ENCODE measurements around the gene PCDHGB2. TPM values are rescaled to one million over a fixed set of nuclear protein-coding genes. Genes with fewer than 3 reads are reported as not detected.
"Not testable (repeated sequence)": the region's sequence is repeated elsewhere in the genome, so short reads cannot be mapped to it uniquely, and the experiment has no call there.

Gene PCDHGB2
- total and polyA plus RNA-seq, 3 donors from 2014 or later, result 1.5 to 20.4 (median 16.6) TPM

- DNase-seq, result peak; percentile 78
- H3K27ac ChIP-seq; H3K9me3 ChIP-seq; intact Hi-C loops (cut with DNase I; ENCODE audit: low total_unique reads); H3K27me3 ChIP-seq; H3K4me1 ChIP-seq; H3K36me3 ChIP-seq (ENCODE audit: low read depth, missing control alignments): not testable (repeated sequence)
- WGBS, 2 donors, result 4 to 5% methylated on average over 21 to 28 of the region's 43 CpGs
- TF ChIP-seq CTCF (IDR thresholded peaks at IDR 0.05), result peak; percentile 55 to 67 (median 59)
- H3K4me3 ChIP-seq, result peak within 1 kb of the TSS in 1 of 2 donors; percentile 33
Observed at GRCh38 chr5:141397756-141398551, 38.2 kb downstream of the PCDHGB2 start, which contains the start of gene PCDHGB5. Gene PCDHGB5, plus strand, starts transcription at chr5:141397947. Its CDS starts 181 bp downstream, at chr5:141398128.

GRCh38 chr5:141398608-141399007 is 38.8 kb downstream of the PCDHGB2 start:
- Histone ChIP-seq H3K4me3 (no peak overlapping the region), H3K27ac (no peak overlapping the region), H3K4me1 (no peaks in the 10 kb centered on the region), H3K9me3 (no peaks in the 10 kb centered on the region), H3K36me3 (ENCODE audit: low read depth, missing control alignments) (no peaks in the 10 kb centered on the region), H3K27me3 (no peaks in the 10 kb centered on the region)
- no peak for TF ChIP-seq CTCF (IDR thresholded peaks at IDR 0.05)
- TF ChIP-seq POLR2A (IDR thresholded peaks at IDR 0.05), result no peak
- intact Hi-C loops (cut with DNase I; ENCODE audit: low total_unique reads), result no loop called here
- no peak for DNase-seq
- WGBS, 2 donors, result 12 to 25% methylated on average over 15 of the region's 15 CpGs

- no peak for DNase-seq
- intact Hi-C loops (cut with DNase I; ENCODE audit: low total_unique reads), result no loop called here
- H3K27ac ChIP-seq, result no peak overlapping the region
- H3K9me3 ChIP-seq, result no peaks in the 10 kb centered on the region
- no peaks in the 10 kb centered on the region for H3K27me3 ChIP-seq
- no peaks in the 10 kb centered on the region for H3K4me1 ChIP-seq
- no peaks in the 10 kb centered on the region for H3K36me3 ChIP-seq (ENCODE audit: low read depth, missing control alignments)
- WGBS, 2 donors, result 19 to 35% methylated on average over 4 to 55 of the region's 61 CpGs
- peak overlapping the region in 1 of 2 donors; percentile 7 for H3K4me3 ChIP-seq
- no peak for TF ChIP-seq POLR2A (IDR thresholded peaks at IDR 0.05)
Observed at GRCh38 chr5:141399555-141400258, 39.9 kb downstream of the PCDHGB2 start.

GRCh38 chr5:141402553-141403243 is 42.9 kb downstream of the PCDHGB2 start, which contains the start of gene PCDHGA9:
Gene PCDHGA9, plus strand, starts transcription at chr5:141402778. Its CDS starts 175 bp downstream, at chr5:141402953.
- no peak within 1 kb of the TSS for H3K27ac ChIP-seq
- no peaks in the 10 kb centered on the region for H3K36me3 ChIP-seq (ENCODE audit: low read depth, missing control alignments)
- H3K4me3 ChIP-seq, result peak within 1 kb of the TSS in 1 of 2 donors; percentile 0
- no peaks in the 10 kb centered on the region for H3K4me1 ChIP-seq
- H3K27me3 ChIP-seq, result no peaks in the 10 kb centered on the region
- WGBS, 2 donors, result 6 to 14% methylated on average over 16 to 27 of the region's 27 CpGs
- TF ChIP-seq CTCF (IDR thresholded peaks at IDR 0.05) (peak in 1 of 3 experiments; percentile 9), POLR2A (IDR thresholded peaks at IDR 0.05) (no peak)
- no peaks in the 10 kb centered on the region for H3K9me3 ChIP-seq
- intact Hi-C loops (cut with DNase I; ENCODE audit: low total_unique reads), result no loop called here
- DNase-seq, result no peak

GRCh38 chr5:141403387-141403786 is 43.6 kb downstream of the PCDHGB2 start:
- no peaks in the 10 kb centered on the region for H3K36me3 ChIP-seq (ENCODE audit: low read depth, missing control alignments)
- intact Hi-C loops (cut with DNase I; ENCODE audit: low total_unique reads), result no loop called here
- H3K4me3 ChIP-seq, result peak overlapping the region in 1 of 2 donors; percentile 0
- no peaks in the 10 kb centered on the region for H3K27me3 ChIP-seq
- H3K9me3 ChIP-seq, result no peaks in the 10 kb centered on the region
- no peak overlapping the region for H3K27ac ChIP-seq
- no peak for DNase-seq
- H3K4me1 ChIP-seq, result no peaks in the 10 kb centered on the region
- TF ChIP-seq POLR2A (IDR thresholded peaks at IDR 0.05), result no peak
- TF ChIP-seq CTCF (IDR thresholded peaks at IDR 0.05), result no peak
- 20 to 26% methylated on average over 22 of the region's 22 CpGs for WGBS, 2 donors
